EH (cell line): ENCODE measurements around the gene SPINK2.

Experiments
- DNase-seq: peaks from one replicate; pipeline ENCODE4 v3.0.0-alpha.2; 2015; ENCODE audit warnings: low read depth

Gene SPINK2

GRCh38 chr4:56799824-56800756, 21.4 kb downstream of the SPINK2 start:
- DNase-seq: peak; percentile 84

- DNase-seq: no peak
Observed at GRCh38 chr4:56799161-56799759, 22.2 kb downstream of the SPINK2 start.

GRCh38 chr4:56796211-56796610, 25.3 kb downstream of the SPINK2 start:
- DNase-seq: no peak

- DNase-seq: no peak
Observed at GRCh38 chr4:56791316-56791715, 30.2 kb downstream of the SPINK2 start.

DNA sequence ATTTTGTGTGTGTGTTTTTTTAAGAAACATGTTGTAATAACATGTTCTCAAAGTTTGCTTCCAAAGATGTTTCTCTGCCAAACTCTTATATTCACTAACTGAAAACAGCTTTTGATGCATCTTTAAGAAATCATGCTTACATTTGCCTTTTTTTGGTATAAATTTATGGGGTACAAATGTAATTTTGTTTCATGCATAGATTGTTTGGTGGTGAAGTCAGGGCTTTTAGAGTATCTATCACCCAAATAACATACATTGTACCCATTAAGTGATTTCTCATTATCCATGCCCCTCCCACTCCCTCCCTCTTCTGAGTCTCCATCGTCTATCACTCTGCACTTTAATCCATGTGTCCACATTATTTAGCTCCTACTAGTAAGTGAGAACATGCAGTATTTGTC, 30.8 kb downstream of the SPINK2 start:
- no peak for DNase-seq

DNA sequence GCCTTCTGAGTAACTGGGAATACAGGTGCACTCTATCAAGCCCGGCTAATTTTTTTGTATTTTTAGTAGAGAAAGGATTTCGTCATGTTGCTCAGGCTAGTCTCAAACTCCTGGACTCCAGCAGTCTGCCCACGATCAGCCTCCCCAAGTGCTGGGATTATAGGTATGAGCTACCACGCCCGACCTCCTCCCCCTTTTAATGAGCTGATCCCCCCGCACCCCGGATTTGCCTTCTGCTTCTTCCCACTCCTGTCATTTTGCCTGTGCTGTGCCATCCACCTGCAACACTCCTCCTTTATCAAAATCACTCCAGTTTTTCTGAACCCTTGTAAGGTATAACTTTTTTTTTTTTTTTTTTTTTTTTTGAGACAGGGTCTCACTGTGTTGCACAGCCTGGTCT, 33.4 kb downstream of the SPINK2 start:
- DNase-seq: no peak

DNA sequence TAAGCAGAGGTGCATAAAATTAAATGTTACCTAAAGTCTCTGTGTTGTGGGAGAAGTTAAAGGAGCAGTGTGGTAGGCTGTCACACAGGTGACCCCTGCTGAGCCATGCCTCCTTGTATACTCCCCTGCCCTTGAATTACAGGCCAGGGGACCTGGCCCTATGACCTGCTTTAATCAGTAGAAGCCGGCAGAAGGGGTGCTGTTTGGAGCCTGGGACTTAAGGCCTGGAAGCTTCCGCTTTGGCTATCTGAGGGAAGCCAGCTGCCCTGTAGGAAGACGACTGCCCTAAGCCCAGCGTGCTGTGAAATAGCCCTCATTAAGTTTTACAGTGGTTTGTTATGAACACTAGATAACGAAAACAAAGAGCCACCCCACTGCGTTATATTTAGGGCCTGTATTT, 34.1 kb downstream of the SPINK2 start:
- DNase-seq: no peak

DNA sequence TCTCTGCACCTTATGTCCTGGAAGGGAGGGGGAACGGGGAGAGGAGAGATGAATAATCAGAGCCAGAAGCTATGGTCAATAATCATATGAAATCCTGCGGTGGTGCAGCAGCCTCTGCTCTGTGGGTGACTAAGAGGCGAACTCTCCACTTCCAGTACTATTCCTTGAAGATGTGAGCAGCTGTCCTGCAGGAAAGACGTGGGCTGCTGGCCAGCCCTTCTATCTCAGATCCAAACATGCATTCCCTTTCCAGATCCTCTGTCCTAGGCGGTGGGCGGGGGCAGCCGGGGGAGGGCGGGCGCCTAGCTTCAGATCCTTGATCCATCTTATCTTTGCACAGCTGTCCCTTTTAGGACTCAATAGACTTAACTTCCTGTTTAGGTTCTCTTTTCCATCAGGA, 34.5 kb downstream of the SPINK2 start:
- peak; percentile 72 for DNase-seq

DNA sequence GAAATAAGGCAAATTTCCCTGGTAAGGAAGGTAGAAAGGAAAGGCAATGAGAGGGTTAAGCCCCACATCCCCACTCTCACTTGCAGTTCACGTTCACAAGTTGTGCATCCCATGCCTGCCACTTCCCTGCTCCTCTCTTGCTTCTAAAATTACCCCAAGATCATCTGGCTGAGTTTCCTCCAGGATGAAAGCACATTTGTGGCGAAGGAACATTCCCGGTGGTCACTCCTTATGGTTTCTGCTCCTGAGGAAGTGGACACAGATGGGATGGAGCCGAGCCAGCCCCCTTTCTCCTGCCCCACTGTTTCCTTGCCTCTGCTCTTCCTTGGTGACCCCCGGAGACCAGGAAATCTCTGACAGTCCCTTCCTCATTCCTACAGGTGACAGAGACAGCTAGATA, 37.5 kb downstream of the SPINK2 start:
- no peak for DNase-seq

DNA sequence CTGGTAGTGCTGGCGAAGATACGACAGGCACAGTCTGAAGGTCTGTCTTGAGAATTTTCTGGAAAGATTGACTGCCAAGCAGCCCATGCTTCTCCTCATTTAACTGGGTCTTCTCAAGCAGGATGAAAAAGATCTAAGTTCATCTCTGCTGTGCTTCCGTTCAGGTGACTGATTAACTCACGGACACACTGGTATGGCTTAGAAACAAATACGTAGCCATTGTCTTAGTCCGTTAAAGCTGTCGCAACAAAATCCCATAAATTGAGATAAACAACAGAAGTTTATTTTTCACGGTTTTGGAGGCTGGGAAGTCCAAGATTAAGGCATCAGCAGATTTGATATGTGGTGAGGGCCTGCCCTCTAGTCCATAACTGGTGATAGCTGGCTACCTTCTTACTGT, 39.5 kb downstream of the SPINK2 start:
- DNase-seq: no peak

DNA sequence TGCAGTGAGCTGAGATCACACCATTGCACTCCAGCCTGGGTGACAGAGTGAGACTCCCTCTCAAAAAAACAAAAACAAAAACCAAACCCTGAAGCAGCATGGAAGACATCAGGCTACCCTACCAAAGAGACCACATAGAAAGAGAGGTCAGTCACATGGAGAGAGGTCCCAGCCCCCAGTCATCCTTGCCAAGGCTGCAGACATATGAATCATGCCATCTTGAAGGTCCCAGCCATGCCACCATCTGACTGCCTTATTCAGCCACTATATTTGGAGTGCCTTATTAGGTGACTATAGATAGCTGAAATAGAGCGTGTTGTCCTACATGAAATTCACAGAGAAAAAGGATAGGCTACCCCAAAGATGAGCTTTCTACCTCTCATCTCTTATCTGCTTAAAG, 48.2 kb downstream of the SPINK2 start:
- no peak for DNase-seq

DNA sequence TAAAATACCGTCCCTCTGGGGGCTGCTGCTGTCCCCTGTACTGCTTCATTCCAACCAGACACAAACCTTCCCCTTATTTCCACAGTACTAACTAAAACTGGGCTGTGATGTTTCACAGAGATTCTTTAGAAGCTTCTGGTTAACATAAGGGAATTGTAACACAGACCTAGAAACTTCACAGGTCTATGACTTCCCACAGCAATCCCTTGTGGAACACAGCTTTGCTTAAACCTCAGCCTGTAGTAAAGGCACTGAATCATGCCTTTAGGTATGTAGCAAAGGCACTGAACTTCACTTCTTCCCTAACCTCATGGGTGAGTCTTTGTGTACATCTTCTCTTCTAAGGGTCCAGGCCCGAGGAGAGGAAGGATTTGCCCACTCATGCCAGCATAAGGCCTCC, 49.4 kb downstream of the SPINK2 start:
- no peak for DNase-seq

GRCh38 chr4:56768763-56769162, 52.7 kb downstream of the SPINK2 start:
- DNase-seq: no peak

- DNase-seq: no peak
Observed at GRCh38 chr4:56768316-56768715, 53.2 kb downstream of the SPINK2 start.

GRCh38 chr4:56767567-56767966, 53.9 kb downstream of the SPINK2 start:
- DNase-seq: no peak

DNA sequence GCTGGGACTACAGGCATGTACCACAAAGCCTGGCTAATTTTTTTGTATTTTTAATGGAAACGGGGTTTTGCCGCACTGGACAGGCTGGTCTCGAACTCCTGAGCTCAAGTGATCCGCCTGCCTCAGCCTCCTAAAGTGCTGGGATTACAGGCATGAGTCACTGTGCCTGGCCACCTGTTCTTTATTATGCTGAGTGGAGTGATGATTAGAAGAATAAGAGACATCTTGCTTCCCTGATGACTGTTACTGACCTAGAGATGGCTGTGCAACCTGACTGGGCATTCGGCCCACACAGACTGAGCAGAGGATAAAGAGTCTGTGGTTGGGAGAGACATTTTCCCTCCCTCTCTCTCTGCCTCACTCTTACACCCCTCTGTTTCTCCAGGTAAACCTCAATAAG, 56.7 kb downstream of the SPINK2 start:
- DNase-seq: peak; percentile 50

DNA sequence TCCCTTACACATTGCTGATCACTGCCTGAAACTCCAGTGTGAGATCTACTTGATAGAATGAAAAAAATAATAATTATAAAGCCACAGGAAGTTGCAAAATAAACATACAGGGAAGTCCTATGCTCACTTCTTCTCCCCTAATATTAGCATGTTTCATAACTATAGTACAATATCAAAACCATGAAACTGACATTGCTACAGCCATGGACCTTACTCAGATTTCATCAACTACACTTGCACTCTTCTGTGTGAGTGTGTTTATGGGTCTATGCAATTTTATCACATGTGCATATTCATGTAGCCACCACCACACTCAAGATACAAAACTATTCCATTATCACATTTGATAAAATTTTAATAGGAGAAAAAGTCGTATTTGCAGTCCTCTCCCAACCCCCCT, 57.3 kb downstream of the SPINK2 start:
- DNase-seq: no peak

DNA sequence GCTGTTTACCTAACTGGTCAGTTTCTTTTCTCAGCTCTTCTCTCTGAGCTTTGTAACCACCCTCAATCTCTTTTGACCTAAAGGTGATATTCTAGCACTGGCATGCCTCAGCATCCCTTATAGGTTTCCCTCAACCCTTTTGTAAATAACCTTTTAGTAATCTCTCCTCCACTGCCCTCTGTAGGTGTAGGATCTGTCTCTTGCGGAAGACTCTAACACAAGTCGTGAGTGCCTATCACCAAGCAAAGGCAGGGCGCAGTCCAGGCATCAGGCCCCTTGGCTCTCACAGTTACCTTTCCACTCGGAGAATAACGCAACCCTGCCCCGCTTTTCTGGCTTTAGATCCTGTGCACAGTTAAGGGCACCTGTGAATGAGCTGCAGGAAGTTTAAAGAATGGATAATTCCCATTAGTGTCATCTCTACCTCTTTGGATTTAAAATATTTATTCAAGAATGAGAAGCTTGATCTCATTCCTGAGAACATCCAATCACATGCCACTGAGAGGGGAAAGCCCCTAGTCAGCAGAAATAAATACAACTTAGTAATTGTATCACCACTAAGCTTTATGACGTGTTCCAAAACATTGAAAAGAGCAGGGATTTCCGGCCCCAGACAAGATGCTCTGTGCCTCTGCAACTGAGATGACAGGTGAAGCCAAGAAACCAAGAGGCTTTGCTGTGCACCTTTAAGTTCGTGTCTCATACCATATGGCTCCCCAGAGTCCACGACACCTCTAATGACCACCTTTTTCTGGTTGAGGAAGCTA, 58.8 kb downstream of the SPINK2 start:
- DNase-seq: no peak

GRCh38 chr4:56760183-56760582, 61.3 kb downstream of the SPINK2 start:
- no peak for DNase-seq
